ENCODE measurements around the gene KCNJ4.

KCNJ4 gene

GRCh38 chr22:38455076-38455529 lies at the start of gene KCNJ4:
Gene KCNJ4, minus strand, starts transcription at chr22:38455199. Its CDS starts 27,067 bp downstream, at chr22:38428132.
- no peak for DNase-seq (ENCODE audit: low read depth in 2 of 2)

GRCh38 chr22:38503021-38503420 lies 48.0 kb upstream of the KCNJ4 start:
- DNase-seq (ENCODE audit: low read depth in 2 of 2) = no peak

DNA sequence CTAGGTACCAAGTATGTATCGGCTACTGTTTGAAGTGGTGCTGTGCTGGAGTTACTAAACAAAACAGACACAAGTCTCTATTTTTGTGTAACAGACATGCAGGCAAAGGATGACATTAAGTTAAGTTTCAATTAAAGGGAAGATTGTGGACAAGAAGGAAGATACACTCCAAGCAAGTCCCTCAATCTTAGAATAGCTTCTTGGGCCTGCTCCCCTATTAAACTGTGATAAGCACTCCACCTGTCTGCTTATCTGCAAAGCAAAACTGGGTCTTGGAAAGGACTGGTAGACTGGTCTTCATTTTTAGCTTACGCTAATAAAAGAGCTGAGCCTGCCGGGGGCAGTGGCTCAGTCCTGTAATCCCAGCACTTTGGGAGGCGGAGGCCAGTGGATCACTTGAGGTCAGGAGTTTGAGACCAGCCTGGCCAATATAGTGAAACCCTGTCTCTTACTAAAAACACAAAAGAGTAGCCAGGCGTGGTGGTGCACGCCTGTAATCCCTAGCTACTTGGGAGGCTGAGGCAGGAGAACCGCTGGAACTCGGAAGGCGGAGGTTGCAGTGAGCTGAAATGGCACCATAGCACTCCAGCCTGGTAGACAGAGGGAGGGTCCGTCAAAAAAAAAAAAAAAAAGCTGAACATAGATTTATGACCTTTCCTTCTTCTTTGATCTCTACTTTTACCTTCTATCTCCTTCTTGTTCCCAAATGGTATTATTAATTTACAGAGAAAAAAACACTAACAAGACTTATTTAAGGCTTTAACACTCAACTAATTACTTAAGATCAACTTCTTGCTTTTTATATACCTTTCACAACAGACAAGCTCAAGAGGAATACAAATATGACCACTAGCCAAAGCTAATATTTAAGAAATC lies 47.0 kb upstream of the KCNJ4 start:
- no peak for DNase-seq (ENCODE audit: low read depth in 2 of 2)

DNA sequence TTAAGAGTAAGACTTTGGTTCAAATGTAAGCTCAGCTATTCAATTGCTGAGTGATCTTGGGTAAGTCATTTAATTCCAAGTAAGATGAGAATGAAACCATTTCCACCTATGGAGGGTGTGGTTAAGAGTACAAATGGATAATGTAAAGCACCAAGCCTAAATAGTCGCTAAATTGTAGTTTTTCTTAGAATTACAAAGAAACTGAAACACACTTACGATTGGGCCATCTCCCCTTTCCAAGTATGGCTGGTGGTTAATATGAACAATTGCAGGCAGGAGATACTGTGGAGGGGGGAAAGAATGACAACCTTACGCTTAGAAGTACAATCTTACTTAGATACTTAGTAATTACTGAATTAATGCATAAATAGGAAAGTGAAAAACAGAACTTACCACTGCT lies 42.9 kb upstream of the KCNJ4 start:
- DNase-seq (ENCODE audit: low read depth in 2 of 2) = no peak

- DNase-seq (ENCODE audit: low read depth in 2 of 2) = no peak
Measured at GRCh38 chr22:38494939-38495338, 39.9 kb upstream of the KCNJ4 start.

- no peak for DNase-seq (ENCODE audit: low read depth in 2 of 2)
Measured at GRCh38 chr22:38494498-38494897, 39.5 kb upstream of the KCNJ4 start.

DNA sequence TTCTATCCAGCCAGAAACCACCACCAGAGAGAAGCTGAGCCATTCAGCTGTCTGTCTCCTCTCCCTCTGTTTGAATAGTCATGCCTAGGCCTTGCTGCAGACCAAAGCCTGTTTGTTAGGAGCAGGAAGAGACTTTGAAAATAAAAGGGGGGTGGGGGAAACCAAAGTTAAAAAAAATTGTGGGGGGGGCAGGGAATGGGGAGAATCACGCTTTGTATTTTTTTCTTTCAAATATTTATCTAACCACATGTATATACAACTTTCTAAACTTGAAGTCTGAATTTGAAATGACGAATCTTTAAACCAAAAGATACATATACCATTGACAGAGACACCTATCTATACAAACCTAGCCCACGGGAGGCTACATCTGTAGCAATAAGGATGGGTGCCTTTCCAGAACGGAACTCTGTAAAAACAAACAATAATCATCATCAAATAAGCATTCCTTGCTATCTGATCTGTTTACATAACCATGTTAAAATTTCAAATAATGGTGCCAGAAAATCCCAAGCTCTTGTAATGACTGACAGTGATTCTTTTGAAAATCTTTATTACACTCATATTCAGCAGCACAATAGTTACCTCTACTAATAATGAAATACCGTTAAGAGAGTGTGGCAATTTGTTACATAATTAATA lies 36.8 kb upstream of the KCNJ4 start:
- DNase-seq (ENCODE audit: low read depth in 2 of 2) = no peak

DNA sequence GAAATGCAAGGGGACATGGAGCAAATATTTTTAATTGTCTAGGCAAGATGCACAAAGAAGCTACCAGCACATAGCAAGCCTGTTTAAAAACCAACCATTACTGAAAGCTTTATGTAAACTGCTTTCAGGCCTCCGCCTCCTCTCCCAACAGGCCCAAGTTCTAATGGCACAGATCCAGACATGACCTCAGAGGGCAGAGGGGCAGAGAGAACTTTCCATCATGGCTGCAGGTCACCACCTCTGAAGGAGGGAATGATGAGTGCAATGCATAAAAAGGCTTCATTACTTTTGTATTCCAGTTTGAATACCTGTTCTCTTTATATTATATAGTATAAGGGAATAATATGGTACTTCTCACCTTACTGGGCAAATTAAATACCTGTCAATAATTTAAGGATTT lies 35.9 kb upstream of the KCNJ4 start:
- no peak for DNase-seq (ENCODE audit: low read depth in 2 of 2)

DNA sequence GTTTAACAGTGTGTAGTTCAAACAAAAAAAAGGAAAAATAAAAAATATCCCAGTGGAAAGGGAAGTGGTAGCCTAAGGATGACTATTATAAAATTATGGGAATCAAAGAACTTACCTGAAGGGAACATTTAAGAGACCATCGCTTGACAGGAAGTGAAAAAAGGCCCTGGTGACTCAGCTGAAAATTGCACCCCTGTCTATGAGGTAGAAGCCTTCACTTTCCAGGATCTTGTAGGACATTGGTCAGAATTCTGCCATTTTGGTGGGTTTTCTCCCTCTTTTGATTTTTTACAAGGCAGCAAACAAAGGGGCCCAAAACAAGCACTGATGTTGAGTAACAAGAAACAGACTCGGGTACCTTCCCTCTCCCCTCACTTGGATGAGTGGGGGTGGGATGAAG lies 35.5 kb upstream of the KCNJ4 start:
- DNase-seq (ENCODE audit: low read depth in 2 of 2) = no peak

- DNase-seq (ENCODE audit: low read depth in 2 of 2) = no peak
Measured at GRCh38 chr22:38489561-38490145, 34.7 kb upstream of the KCNJ4 start.

DNA sequence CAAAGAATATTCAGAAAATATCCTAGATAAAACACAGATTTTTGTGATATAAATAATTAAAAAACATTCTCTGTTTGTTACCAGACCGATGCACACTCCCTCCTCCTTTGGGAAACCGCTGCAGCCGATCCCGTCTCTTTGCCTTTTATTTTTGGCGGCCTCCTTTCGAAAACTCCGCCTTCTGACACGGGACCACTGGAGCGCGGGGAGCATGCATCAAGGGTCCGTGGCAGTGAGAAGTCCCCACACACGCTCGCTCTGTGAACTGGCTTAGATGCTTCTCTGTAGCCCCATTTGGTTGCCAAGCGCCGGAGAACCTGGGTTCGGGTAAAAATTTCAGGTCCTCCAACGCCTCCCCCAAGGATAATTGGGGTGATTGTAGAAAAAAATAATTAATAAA lies 34.1 kb upstream of the KCNJ4 start:
- DNase-seq (ENCODE audit: low read depth in 2 of 2) = no peak

DNA sequence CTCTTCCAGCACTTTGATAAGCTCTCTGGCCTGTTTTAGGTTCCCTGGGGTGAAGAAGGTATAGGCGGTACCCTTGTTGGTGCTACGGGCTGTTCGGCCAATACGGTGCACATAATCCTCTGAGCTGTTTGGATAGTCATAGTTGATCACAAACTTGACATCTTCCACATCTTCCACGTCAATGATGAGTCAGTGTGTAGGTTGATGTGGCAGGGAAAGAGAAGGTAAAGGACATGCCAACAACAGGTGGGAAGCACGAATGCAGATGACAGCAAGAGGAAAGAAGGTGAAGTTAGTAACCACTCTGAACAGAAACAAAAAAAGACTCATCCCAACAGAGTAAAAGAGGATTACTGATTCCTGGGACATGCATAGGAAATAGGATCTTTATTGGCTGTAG lies 32.9 kb upstream of the KCNJ4 start:
- no peak for DNase-seq (ENCODE audit: low read depth in 2 of 2)

- DNase-seq (ENCODE audit: low read depth in 2 of 2) = no peak
Measured at GRCh38 chr22:38485783-38486182, 30.8 kb upstream of the KCNJ4 start.

- no peak for DNase-seq (ENCODE audit: low read depth in 2 of 2)
Measured at GRCh38 chr22:38484244-38484643, 29.2 kb upstream of the KCNJ4 start.

DNA sequence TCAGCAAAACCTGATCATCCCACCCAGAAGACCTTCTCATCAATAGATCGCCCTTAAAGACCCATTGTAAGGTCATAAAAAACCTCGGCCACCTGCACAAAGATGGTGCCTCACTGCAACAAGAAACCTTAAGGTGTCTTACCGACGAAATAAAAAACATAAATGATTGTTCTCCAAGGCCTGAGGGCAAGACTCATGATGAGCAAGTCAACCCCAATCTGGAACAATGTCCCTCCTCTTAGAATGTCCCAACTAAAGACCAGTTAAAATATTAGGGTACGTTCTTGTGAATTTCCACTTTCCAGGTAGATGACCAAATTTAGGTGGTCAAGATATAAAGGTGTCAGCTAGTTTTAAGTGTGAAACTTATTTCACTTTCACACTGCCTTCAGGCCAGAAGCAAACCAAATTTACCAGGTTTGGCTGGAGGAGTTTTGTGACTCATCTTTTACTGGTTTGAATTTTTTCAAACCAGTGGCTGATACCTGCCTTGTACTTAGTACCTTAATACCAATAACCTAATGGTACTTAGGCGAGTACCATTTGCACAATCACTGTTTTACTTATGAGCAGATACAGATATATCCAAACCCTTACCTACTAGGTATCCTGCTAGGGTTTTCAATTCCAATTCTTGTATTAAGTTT lies 27.8 kb upstream of the KCNJ4 start:
- DNase-seq (ENCODE audit: low read depth in 2 of 2) = no peak

GRCh38 chr22:38481871-38482332 lies 26.9 kb upstream of the KCNJ4 start:
- no peak for DNase-seq (ENCODE audit: low read depth in 2 of 2)

DNA sequence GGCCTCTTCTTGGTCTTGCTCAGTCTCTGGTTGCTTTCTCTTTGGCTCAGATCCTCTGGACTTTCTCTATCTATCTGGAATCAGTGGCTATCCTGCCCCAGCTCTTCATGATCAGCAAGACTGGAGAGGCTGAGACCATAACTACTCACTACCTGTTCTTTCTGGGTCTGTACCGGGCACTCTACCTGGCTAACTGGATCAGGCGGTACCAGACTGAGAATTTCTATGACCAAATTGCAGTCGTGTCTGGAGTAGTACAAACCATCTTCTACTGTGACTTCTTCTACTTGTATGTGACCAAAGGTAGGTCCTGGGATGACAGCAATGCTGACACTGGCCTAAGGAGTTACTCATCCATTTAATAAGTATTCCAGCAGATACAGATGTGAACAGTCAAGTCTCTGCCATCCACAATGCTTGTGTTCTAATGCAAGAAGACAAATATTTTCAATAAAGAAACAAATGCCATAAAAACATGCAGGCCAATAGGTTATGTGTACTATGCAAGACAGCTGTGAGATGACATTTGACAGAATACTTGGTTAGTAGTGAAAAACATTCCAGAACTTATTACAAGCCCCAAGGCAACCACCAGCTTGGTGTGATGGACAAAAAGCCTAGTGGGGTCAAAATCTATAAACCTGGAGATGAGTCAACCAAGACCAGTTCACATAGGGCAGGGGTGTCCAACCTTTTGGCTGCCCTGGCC lies 26.3 kb upstream of the KCNJ4 start:
- DNase-seq (ENCODE audit: low read depth in 2 of 2) = no peak

GRCh38 chr22:38479096-38479837 lies 24.3 kb upstream of the KCNJ4 start:
- no peak for DNase-seq (ENCODE audit: low read depth in 2 of 2)

GRCh38 chr22:38477585-38477984 lies 22.6 kb upstream of the KCNJ4 start:
- DNase-seq (ENCODE audit: low read depth in 2 of 2) = no peak

DNA sequence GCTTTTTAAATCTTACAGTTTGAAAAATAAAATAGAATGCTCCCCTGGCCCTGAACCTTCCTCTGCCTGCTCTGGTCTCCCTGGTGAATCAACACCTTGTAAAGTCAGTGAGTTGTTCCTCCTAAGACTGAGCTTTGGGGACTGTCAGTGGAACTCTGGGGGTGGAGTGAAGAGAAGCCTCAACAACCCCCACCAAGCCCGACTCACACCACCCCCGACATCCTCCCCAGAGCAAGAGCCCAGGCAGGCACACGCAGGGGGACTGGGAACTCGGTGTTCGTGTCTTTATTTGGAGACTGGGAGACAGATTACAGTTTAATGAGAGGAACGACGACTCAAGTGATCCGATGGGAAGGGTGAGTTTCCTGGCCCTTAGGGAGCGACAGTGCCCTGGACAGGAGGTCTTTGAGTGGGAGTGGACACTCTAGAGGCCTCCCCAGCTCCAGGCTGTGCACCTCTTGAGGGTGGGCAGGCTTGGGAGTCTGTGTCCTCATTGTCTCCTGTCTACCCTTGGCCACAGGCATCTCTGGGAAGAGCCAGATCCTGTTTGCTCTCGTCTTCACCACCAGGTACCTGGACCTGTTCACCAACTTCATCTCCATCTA lies 19.1 kb upstream of the KCNJ4 start:
- DNase-seq (ENCODE audit: low read depth in 2 of 2) = no peak
